IPS DF 19.7 (cell line): Measurements from ENCODE around the gene CHRND.

Experiments
- DNase-seq: peaks from one replicate; pipeline ENCODE4 v3.0.0-alpha.2; 2013; ENCODE audit warnings: low read depth, low spot score

Gene CHRND

GRCh38 chr2:232573042-232573441 lies 47.1 kb downstream of the CHRND start:
- no peak for DNase-seq

GRCh38 chr2:232573771-232574435 lies 47.9 kb downstream of the CHRND start:
- DNase-seq, result no peak

- no peak for DNase-seq
Observed at GRCh38 chr2:232574674-232575403, 48.9 kb downstream of the CHRND start.

- DNase-seq, result no peak
Observed at GRCh38 chr2:232575404-232575746, 49.4 kb downstream of the CHRND start.

- no peak for DNase-seq
Observed at GRCh38 chr2:232576995-232577394, 51.0 kb downstream of the CHRND start.

- DNase-seq, result no peak
Observed at GRCh38 chr2:232577841-232578240, 51.9 kb downstream of the CHRND start.

GRCh38 chr2:232578626-232579025 lies 52.7 kb downstream of the CHRND start:
- no peak for DNase-seq

GRCh38 chr2:232580648-232580981 lies 54.7 kb downstream of the CHRND start:
- DNase-seq, result no peak

- DNase-seq, result no peak
Observed at GRCh38 chr2:232581725-232582124, 55.8 kb downstream of the CHRND start.

GRCh38 chr2:232584238-232584637 lies 58.3 kb downstream of the CHRND start:
- DNase-seq, result no peak
